ENCODE data around the gene PLPP6.

DNA sequence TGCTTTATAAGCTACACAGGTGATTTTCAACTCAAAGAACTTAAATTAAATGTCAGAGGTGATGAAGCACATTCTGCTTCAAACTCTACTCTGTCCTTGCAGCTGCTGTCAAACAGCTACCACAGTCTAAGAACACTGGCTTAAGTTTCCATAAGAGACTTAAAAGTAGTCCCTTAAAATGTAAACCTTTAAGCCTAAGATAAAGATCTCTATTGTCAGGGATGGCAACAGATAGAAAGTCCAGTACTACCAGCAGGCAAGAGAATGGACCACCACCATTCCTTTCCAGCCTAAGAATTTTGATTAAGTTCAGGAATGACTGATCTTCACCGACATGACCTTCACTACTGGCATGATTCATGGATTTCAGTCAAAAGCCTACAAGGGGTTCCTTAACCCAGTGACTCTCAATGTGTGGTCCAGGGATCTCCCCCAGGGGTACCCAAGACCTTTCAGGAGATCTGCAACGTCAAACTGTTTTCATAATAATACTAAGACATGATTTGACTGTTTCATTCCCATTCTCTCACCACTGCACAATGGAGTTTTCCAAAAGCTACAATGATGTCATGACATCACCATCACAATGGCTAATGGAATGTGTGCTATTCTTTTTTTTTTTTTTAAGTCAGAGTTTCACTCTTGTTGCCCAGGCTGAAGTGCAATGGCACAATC, 41.1 kb upstream of the PLPP6 start:
- TF ChIP-seq, protein P1, sequence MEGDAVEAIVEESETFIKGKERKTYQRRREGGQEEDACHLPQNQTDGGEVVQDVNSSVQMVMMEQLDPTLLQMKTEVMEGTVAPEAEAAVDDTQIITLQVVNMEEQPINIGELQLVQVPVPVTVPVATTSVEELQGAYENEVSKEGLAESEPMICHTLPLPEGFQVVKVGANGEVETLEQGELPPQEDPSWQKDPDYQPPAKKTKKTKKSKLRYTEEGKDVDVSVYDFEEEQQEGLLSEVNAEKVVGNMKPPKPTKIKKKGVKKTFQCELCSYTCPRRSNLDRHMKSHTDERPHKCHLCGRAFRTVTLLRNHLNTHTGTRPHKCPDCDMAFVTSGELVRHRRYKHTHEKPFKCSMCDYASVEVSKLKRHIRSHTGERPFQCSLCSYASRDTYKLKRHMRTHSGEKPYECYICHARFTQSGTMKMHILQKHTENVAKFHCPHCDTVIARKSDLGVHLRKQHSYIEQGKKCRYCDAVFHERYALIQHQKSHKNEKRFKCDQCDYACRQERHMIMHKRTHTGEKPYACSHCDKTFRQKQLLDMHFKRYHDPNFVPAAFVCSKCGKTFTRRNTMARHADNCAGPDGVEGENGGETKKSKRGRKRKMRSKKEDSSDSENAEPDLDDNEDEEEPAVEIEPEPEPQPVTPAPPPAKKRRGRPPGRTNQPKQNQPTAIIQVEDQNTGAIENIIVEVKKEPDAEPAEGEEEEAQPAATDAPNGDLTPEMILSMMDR (IDR thresholded peaks at IDR 0.05 in 4 of 5, conservative IDR thresholded peaks at IDR 0.05 in 1 of 5) = no peak
- no peak for TF ChIP-seq POLR2A (IDR thresholded peaks at IDR 0.05)

Data from gastrocnemius medialis (tissue), 4 donors.